Hematopoietic multipotent progenitor cell treated with erythropoietin and hydrocortisone succinate and interleukin-3 and kit ligand, for 6 days (in vitro differentiated cells): ENCODE measurements around the gene SLCO3A1.
"Not testable (repeated sequence)": the region's sequence is repeated elsewhere in the genome, so short reads cannot be mapped to it uniquely, and the experiment has no call there.

Experiments used
- DNase-seq: peaks from one replicate; pipeline ENCODE4 v3.0.0-alpha.2; 2015

The SLCO3A1 gene

DNA sequence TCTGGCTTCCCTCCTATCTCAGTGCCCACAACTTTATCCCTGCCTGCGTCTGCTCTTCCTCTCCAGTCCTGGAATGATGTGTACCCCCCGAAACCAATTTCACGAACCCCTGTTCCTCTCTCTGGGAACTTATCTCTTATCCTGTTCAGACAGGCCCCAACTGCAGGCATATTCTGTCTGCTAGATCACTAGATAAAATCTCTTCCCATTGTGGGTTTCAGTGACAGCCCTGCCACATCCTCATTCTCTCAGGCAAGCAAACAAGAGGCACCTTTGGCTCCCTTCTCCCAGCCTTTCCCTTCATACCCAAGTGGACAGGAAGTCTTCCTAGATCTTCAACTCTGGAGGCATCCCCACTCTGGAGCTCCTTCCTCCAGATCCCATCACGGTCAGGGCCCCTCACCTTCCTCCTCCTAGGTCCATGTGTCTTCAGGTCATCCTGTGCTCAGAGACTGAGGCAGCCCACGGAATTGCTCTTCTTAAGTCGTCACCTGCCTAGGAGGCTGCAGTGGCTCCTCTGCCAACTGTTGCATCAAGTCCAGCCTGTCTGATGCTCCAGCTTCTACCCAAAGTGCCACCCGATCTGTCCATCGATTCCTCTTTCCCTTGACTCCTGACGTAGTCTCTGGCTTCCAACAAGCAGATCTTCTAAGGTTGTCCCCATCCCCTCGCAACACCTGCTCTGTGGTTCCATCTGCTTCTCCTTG is 190.8 kb downstream of the SLCO3A1 start:
- DNase-seq: peak; percentile 36

GRCh38 chr15:92047900-92048299 is 194.4 kb downstream of the SLCO3A1 start:
- no peak for DNase-seq

- DNase-seq: no peak
Measured at GRCh38 chr15:92048739-92049138, 195.2 kb downstream of the SLCO3A1 start.

- DNase-seq: no peak
Measured at GRCh38 chr15:92049290-92049989, 195.9 kb downstream of the SLCO3A1 start.

GRCh38 chr15:92050220-92050898 is 196.9 kb downstream of the SLCO3A1 start:
- no peak for DNase-seq

- no peak for DNase-seq
Measured at GRCh38 chr15:92051716-92052115, 198.2 kb downstream of the SLCO3A1 start.

GRCh38 chr15:92053753-92054316 is 200.3 kb downstream of the SLCO3A1 start:
- DNase-seq: no peak

- no peak for DNase-seq
Measured at GRCh38 chr15:92056875-92057274, 203.4 kb downstream of the SLCO3A1 start.

GRCh38 chr15:92059036-92059970 is 205.8 kb downstream of the SLCO3A1 start:
- DNase-seq: no peak

- DNase-seq: not testable (repeated sequence)
Measured at GRCh38 chr15:92059971-92060311, 206.4 kb downstream of the SLCO3A1 start.

DNA sequence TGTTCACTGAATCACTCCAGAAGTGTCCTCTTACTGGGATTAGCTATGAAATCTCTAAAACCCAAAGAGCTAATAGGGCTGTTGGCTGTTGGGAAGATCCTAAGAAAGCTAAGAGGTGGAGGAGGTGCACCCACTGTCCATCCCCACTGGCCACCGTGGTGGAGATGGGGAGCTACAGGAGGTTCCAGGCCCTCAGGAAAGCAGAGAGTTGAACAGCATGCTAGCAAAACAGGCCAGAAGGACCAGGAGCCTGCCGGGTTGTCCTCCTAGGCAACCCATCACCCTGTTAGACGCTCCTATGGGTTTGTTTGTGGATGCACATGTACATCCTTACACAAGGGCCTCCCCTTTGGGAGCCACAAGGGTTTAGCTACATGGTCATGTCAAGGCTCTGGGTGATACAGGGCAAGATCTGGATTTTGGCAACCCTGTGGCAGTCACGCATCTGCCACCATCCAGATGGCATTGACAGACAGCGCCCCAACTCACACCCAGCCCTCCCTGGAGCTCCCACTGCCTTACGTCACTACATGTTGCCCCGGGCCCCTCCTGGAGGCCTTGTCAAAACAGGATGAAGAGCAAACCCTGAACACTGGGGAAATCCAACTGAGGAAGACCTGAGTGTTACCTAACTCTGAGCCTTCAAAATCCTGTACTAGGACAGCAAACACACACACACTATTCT is 208.1 kb downstream of the SLCO3A1 start:
- no peak for DNase-seq

DNA sequence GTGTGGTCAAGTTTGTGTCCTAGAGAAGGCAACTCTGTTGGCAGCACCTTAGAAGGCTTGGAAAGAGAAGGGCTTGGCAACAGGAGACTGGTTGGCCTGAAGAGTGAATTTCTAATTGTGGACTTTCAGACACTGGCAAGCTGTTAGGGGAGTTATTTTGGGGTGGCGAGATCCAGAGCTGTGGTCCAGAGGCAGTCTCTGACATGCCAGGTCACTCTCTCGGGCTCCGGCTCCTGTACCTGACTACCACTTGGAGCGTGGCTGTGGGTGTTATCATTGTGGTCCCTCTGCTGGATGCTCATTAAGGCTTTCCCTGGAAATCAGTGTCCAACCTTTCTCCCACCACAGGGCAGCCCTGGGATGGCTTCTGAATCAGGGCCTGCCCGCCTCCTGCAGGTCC is 209.0 kb downstream of the SLCO3A1 start:
- DNase-seq: no peak

- DNase-seq: peak; percentile 44
Measured at GRCh38 chr15:92068121-92068520, 214.6 kb downstream of the SLCO3A1 start.

- peak; percentile 48 for DNase-seq
Measured at GRCh38 chr15:92069308-92070250, 216.1 kb downstream of the SLCO3A1 start.

- not testable (repeated sequence) for DNase-seq
Measured at GRCh38 chr15:92070251-92070650, 216.7 kb downstream of the SLCO3A1 start.

GRCh38 chr15:92071045-92071634 is 217.6 kb downstream of the SLCO3A1 start:
- DNase-seq: no peak

DNA sequence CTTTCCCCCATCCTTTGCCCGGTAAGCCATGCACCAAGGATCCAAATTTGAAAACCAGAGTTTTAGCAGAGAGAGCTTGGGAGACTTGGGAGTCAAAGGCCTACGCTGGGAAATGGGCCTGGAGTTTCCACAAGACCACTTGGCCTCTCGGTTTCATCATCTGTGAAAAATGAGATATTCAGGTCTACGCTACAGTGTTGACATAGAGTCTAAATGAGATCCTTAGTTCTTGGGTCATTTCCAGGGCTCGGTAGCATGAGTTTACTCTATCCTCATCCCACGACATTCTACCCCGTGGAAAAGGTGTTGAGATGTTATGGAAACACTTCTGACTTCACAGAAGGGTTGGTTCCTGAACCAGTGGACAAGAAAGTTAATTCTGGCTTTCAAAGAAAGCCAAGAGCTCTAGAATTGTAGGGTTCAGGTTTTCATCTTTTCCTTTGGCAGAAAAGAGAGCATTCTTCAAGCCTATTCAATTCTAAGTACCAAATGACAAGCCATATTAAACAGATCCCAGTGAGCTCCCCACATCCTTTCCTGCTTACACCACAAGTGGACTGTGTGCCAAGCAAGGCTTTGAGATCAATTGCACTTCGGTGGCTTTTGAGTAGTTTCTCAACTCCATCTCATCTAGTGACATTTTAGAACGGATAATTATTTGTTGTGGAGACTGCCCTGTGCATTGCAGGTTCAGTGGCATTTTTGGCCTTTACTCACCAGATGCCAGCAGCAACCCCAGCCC is 219.7 kb downstream of the SLCO3A1 start:
- no peak for DNase-seq

- DNase-seq: no peak
Measured at GRCh38 chr15:92074101-92074500, 220.6 kb downstream of the SLCO3A1 start.

GRCh38 chr15:92074646-92075045 is 221.1 kb downstream of the SLCO3A1 start:
- no peak for DNase-seq

DNA sequence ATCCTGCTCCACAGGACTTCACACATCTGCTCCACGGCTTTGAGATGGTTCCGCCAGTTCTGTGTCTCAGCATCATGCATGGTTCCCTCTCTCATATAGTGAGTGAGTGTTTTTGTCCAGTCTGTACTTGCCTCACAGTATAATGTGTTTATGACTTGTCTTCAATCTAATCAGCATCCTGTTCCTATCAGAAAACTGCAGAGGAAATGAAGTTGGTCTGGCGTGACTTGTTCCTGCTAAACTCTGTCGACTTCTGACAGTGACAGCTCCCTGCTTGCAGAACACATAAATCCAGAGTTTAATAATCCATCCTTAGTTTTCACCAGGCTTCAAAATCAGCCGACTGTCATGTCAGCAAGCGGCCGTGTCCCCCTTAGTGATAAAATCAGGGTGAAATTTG is 222.3 kb downstream of the SLCO3A1 start:
- peak; percentile 36 for DNase-seq
